Kidney epithelial cell (primary cell): Measurements from ENCODE around the gene SLCO2B1. TPM values are rescaled to one million over a fixed set of nuclear protein-coding genes. Genes with fewer than 3 reads are reported as not detected.

Experiments
- DNase-seq: peaks from one replicate; pipeline ENCODE4 v3.0.0-alpha.2; 2010; ENCODE audit warnings: low read depth
- H3K27me3 ChIP-seq: 2 replicates; pipeline ENCODE4 v1.6.0; 2011; ENCODE audit warnings: low read length; ENCODE audit not compliant: control insufficient read depth, insufficient read depth
- H3K36me3 ChIP-seq: 2 replicates; pipeline ENCODE4 v1.5.1; 2011; ENCODE audit warnings: low read length; ENCODE audit not compliant: control insufficient read depth, insufficient read depth
- H3K4me3 ChIP-seq: 2 replicates; pipeline ENCODE4 v1.5.1; 2011; ENCODE audit warnings: low read depth, mild to moderate bottlenecking, control low read depth, low read length
- CTCF ChIP-seq: IDR thresholded peaks from 2 replicates; pipeline ENCODE4 v1.5.1; 2011; ENCODE audit warnings: mild to moderate bottlenecking, moderate library complexity, low read length, control low read depth, inconsistent platforms; ENCODE audit not compliant: insufficient read depth, poor library complexity, severe bottlenecking
- total RNA-seq: library from RNA; depleted of rRNA; stranded (reverse); fragments of >200 nt; gene quantifications from 2 replicates; pipeline ENCODE4 v1.2.3, GENCODE V29; 2015

Gene SLCO2B1
- total RNA-seq, 1 donor from 2014 or later = 1.7 TPM

GRCh38 chr11:75142714-75143419 is 8.0 kb upstream of the SLCO2B1 start:
- no peak for TF ChIP-seq CTCF
- Histone ChIP-seq H3K4me3 (no peak overlapping the region), H3K36me3 (no peaks in the 10 kb centered on the region), H3K27me3 (no peaks in the 10 kb centered on the region)
- peak; percentile 91 for DNase-seq

- no peak for TF ChIP-seq CTCF
- Histone ChIP-seq H3K36me3 (no peaks in the 10 kb centered on the region), H3K27me3 (no peaks in the 10 kb centered on the region), H3K4me3 (no peak overlapping the region)
- no peak for DNase-seq
Observed at GRCh38 chr11:75143420-75143731, 7.5 kb upstream of the SLCO2B1 start.

GRCh38 chr11:75144716-75145014 is 6.2 kb upstream of the SLCO2B1 start:
- DNase-seq = no peak
- H3K27me3 ChIP-seq = no peaks in the 10 kb centered on the region
- H3K36me3 ChIP-seq = no peaks in the 10 kb centered on the region
- H3K4me3 ChIP-seq = no peak overlapping the region
- no peak for TF ChIP-seq CTCF

GRCh38 chr11:75145196-75145971 is 5.5 kb upstream of the SLCO2B1 start:
- Histone ChIP-seq H3K36me3 (no peaks in the 10 kb centered on the region), H3K27me3 (peaks cover 2% of the 10 kb centered on the region), H3K4me3 (no peak overlapping the region)
- no peak for TF ChIP-seq CTCF
- DNase-seq = no peak

GRCh38 chr11:75145972-75146519 is 4.9 kb upstream of the SLCO2B1 start:
- no peak overlapping the region for H3K4me3 ChIP-seq
- DNase-seq = no peak
- TF ChIP-seq CTCF = no peak
- no peaks in the 10 kb centered on the region for H3K36me3 ChIP-seq
- H3K27me3 ChIP-seq = peaks cover 8% of the 10 kb centered on the region

- Histone ChIP-seq H3K4me3 (no peak overlapping the region), H3K27me3 (peaks cover 12% of the 10 kb centered on the region), H3K36me3 (no peaks in the 10 kb centered on the region)
- DNase-seq = no peak
- TF ChIP-seq CTCF = no peak
Observed at GRCh38 chr11:75146711-75147110, 4.2 kb upstream of the SLCO2B1 start.
